Fibroblast of skin of scalp (primary cell): ENCODE data around the gene C11orf68. TPM values are rescaled to one million over a fixed set of nuclear protein-coding genes. Genes with fewer than 3 reads are reported as not detected.
"Not testable (repeated sequence)": the region's sequence is repeated elsewhere in the genome, so short reads cannot be mapped to it uniquely, and the experiment has no call there.

Source experiments
- DNase-seq: peaks from one replicate; pipeline ENCODE4 v3.0.0-alpha.2; 2013
- polyA plus RNA-seq, 2 experiments: library from polyadenylated mRNA; unstranded; fragments of 120-200 nt; gene quantifications; one replicate each; pipeline ENCODE4 v1.2.1, GENCODE V29; 2013; ENCODE audit not compliant: insufficient read length in 2 of 2

Gene C11orf68
- 57.9 TPM for polyA plus RNA-seq (2013, experiment 1 of 2; ENCODE audit: insufficient read length)
- polyA plus RNA-seq (2013, experiment 2 of 2; ENCODE audit: insufficient read length), result 57.1 TPM

GRCh38 chr11:65918211-65919140 is at the start of gene C11orf68:
C11orf68 (minus strand) TSS chr11:65919062; CDS start chr11:65919031, 31 bp downstream.
- no peak for DNase-seq

GRCh38 chr11:65967329-65967934 is 48.6 kb upstream of the C11orf68 start:
- no peak for DNase-seq

GRCh38 chr11:65965986-65966762 is 47.3 kb upstream of the C11orf68 start:
- no peak for DNase-seq

- no peak for DNase-seq
Measured at GRCh38 chr11:65964906-65965305, 46.0 kb upstream of the C11orf68 start.

GRCh38 chr11:65962141-65962564 is 43.3 kb upstream of the C11orf68 start:
- no peak for DNase-seq

GRCh38 chr11:65961267-65962140 is 42.6 kb upstream of the C11orf68 start, which contains the start of gene SART1:
SART1 (plus strand) TSS chr11:65961734; CDS start chr11:65961781, 47 bp downstream.
- DNase-seq, result peak; percentile 99

- DNase-seq, result no peak
Measured at GRCh38 chr11:65960824-65961266, 42.0 kb upstream of the C11orf68 start.

GRCh38 chr11:65958774-65959420 is 40.0 kb upstream of the C11orf68 start:
- no peak for DNase-seq

GRCh38 chr11:65958291-65958690 is 39.4 kb upstream of the C11orf68 start:
- no peak for DNase-seq

GRCh38 chr11:65954771-65955170 is 35.9 kb upstream of the C11orf68 start:
- DNase-seq, result no peak

- no peak for DNase-seq
Measured at GRCh38 chr11:65953471-65953870, 34.6 kb upstream of the C11orf68 start.

GRCh38 chr11:65952052-65952521 is 33.2 kb upstream of the C11orf68 start:
- DNase-seq, result no peak

GRCh38 chr11:65951641-65952040 is 32.8 kb upstream of the C11orf68 start:
- DNase-seq, result not testable (repeated sequence)

GRCh38 chr11:65950711-65951110 is 31.8 kb upstream of the C11orf68 start:
- not testable (repeated sequence) for DNase-seq

GRCh38 chr11:65947603-65948125 is 28.8 kb upstream of the C11orf68 start:
- no peak for DNase-seq

- no peak for DNase-seq
Measured at GRCh38 chr11:65947133-65947532, 28.3 kb upstream of the C11orf68 start.

- DNase-seq, result no peak
Measured at GRCh38 chr11:65946655-65947054, 27.8 kb upstream of the C11orf68 start.

GRCh38 chr11:65945941-65946558 is 27.2 kb upstream of the C11orf68 start:
- no peak for DNase-seq

- DNase-seq, result no peak
Measured at GRCh38 chr11:65945430-65945911, 26.6 kb upstream of the C11orf68 start, which contains the start of gene TSGA10IP. TSGA10IP (plus strand) TSS chr11:65945480; CDS start chr11:65945676, 196 bp downstream.

- DNase-seq, result no peak
Measured at GRCh38 chr11:65944767-65945166, 25.9 kb upstream of the C11orf68 start.
